SU-DHL-6 (cell line): Measurements from ENCODE around the gene C16orf89.

Experiments used
- H2AFZ ChIP-seq: fragments of 200-600 bp; sonication (generic); 2 replicates; pipeline ENCODE4 v1.6.1; 2014; ENCODE audit warnings: low read depth, mild to moderate bottlenecking, moderate library complexity, mixed read lengths, antibody characterized with exemption, low read length; ENCODE audit not compliant: severe bottlenecking
- H3F3A ChIP-seq: fragments of 200-600 bp; shearing (Covaris generic); 2 replicates; pipeline ENCODE4 v1.6.0; 2016; ENCODE audit warnings: antibody characterized with exemption, mild to moderate bottlenecking; ENCODE audit not compliant: insufficient read depth
- H3K27ac ChIP-seq: fragments of 200-600 bp; sonication (generic); 2 replicates; pipeline ENCODE4 v1.5.1; 2016; ENCODE audit warnings: low read depth, mild to moderate bottlenecking, low read length, moderate library complexity, mixed read lengths
- H3K27me3 ChIP-seq: fragments of 200-600 bp; sonication (generic), shearing (Covaris generic); 2 replicates; pipeline ENCODE4 v1.6.0; 2014; ENCODE audit warnings: mild to moderate bottlenecking, low read length
- H3K36me3 ChIP-seq: fragments of 200-600 bp; sonication (generic); 2 replicates; pipeline ENCODE4 v1.6.1; 2014; ENCODE audit warnings: mild to moderate bottlenecking, low read length, mixed read lengths
- H3K4me2 ChIP-seq: fragments of 300-600, 200-600 bp; shearing (Covaris generic), sonication (generic); 2 replicates; pipeline ENCODE4 v1.6.0; 2014; ENCODE audit warnings: low read length, low read depth, mild to moderate bottlenecking; ENCODE audit not compliant: poor library complexity, severe bottlenecking
- H3K4me3 ChIP-seq: fragments of 200-600 bp; sonication (generic); 2 replicates; pipeline ENCODE4 v1.5.1; 2014; ENCODE audit warnings: antibody characterized with exemption, low read length, mild to moderate bottlenecking, mixed read lengths; ENCODE audit not compliant: insufficient read depth, poor library complexity, severe bottlenecking
- H3K79me2 ChIP-seq: fragments of 200-600 bp; sonication (generic); 2 replicates; pipeline ENCODE4 v1.6.1; 2014; ENCODE audit warnings: mild to moderate bottlenecking, low read length, moderate library complexity; ENCODE audit not compliant: insufficient read depth
- H3K9ac ChIP-seq: fragments of 200-600 bp; sonication (generic); 2 replicates; pipeline ENCODE4 v1.7.0; 2014; ENCODE audit warnings: mild to moderate bottlenecking, low read length
- H3K9me2 ChIP-seq: fragments of 200-600 bp; sonication (generic); replicated peaks from 2 replicates; pipeline ENCODE4 v1.6.1; 2014; ENCODE audit warnings: low read length; ENCODE audit not compliant: insufficient read depth
- H3K9me3 ChIP-seq: fragments of 200-600 bp; sonication (generic); 2 replicates; pipeline ENCODE4 v1.6.1; 2014; ENCODE audit warnings: low read length, mixed read lengths; ENCODE audit not compliant: insufficient read depth
- H4K20me1 ChIP-seq: fragments of 200-600 bp; sonication (generic); 2 replicates; pipeline ENCODE4 v1.6.1; 2014; ENCODE audit warnings: low read depth, mild to moderate bottlenecking, antibody characterized with exemption, low read length, moderate library complexity, mixed read lengths
- EZH2phosphoT487 ChIP-seq: fragments of 200-600 bp; sonication (generic), shearing (Covaris generic); conservative IDR thresholded peaks from 2 replicates; pipeline ENCODE4 v1.6.1; 2018; ENCODE audit warnings: mild to moderate bottlenecking, antibody characterized with exemption, low read length, moderate library complexity, mixed read lengths
- TF ChIP-seq, protein P1 (sequence below): fragments of 200-600 bp; sonication (generic); IDR thresholded peaks from one replicate; pipeline ENCODE4 v1.5.1; 2017; ENCODE audit warnings: antibody characterized with exemption, mild to moderate bottlenecking, low read length, moderate library complexity; ENCODE audit not compliant: insufficient read depth, poor library complexity, severe bottlenecking

The C16orf89 gene

GRCh38 chr16:5008311-5008731, 57.4 kb downstream of the C16orf89 start:
- no peak for TF ChIP-seq EZH2phosphoT487
- TF ChIP-seq, protein P1, sequence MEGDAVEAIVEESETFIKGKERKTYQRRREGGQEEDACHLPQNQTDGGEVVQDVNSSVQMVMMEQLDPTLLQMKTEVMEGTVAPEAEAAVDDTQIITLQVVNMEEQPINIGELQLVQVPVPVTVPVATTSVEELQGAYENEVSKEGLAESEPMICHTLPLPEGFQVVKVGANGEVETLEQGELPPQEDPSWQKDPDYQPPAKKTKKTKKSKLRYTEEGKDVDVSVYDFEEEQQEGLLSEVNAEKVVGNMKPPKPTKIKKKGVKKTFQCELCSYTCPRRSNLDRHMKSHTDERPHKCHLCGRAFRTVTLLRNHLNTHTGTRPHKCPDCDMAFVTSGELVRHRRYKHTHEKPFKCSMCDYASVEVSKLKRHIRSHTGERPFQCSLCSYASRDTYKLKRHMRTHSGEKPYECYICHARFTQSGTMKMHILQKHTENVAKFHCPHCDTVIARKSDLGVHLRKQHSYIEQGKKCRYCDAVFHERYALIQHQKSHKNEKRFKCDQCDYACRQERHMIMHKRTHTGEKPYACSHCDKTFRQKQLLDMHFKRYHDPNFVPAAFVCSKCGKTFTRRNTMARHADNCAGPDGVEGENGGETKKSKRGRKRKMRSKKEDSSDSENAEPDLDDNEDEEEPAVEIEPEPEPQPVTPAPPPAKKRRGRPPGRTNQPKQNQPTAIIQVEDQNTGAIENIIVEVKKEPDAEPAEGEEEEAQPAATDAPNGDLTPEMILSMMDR: no peak
- Histone ChIP-seq H3F3A (no peaks in the 10 kb centered on the region), H3K27ac (no peak overlapping the region), H3K79me2 (no peaks in the 10 kb centered on the region), H3K27me3 (no peaks in the 10 kb centered on the region), H3K9me2 (no peaks in the 10 kb centered on the region), H2AFZ (no peak overlapping the region), H3K9me3 (no peaks in the 10 kb centered on the region), H3K4me3 (no peak overlapping the region), H3K4me2 (no peak overlapping the region), H3K9ac (no peak overlapping the region), H3K36me3 (no peaks in the 10 kb centered on the region), H4K20me1 (no peaks in the 10 kb centered on the region)

GRCh38 chr16:5007256-5007655, 58.5 kb downstream of the C16orf89 start:
- H2AFZ ChIP-seq: no peak overlapping the region
- H3K4me3 ChIP-seq: no peak overlapping the region
- H3F3A ChIP-seq: no peaks in the 10 kb centered on the region
- H3K36me3 ChIP-seq: no peaks in the 10 kb centered on the region
- H3K79me2 ChIP-seq: no peaks in the 10 kb centered on the region
- H3K4me2 ChIP-seq: no peak overlapping the region
- H3K9me3 ChIP-seq: no peaks in the 10 kb centered on the region
- no peaks in the 10 kb centered on the region for H3K27me3 ChIP-seq
- no peak for TF ChIP-seq EZH2phosphoT487
- TF ChIP-seq, protein P1: no peak
- H3K9ac ChIP-seq: no peak overlapping the region
- no peak overlapping the region for H3K27ac ChIP-seq
- no peaks in the 10 kb centered on the region for H4K20me1 ChIP-seq
- H3K9me2 ChIP-seq: no peaks in the 10 kb centered on the region

- TF ChIP-seq, protein P1: no peak
- H3K9me2 ChIP-seq: no peaks in the 10 kb centered on the region
- no peak overlapping the region for H3K27ac ChIP-seq
- H3K79me2 ChIP-seq: no peaks in the 10 kb centered on the region
- no peaks in the 10 kb centered on the region for H3K36me3 ChIP-seq
- H4K20me1 ChIP-seq: no peaks in the 10 kb centered on the region
- H3K9me3 ChIP-seq: no peaks in the 10 kb centered on the region
- H3K9ac ChIP-seq: no peak overlapping the region
- H3K27me3 ChIP-seq: no peaks in the 10 kb centered on the region
- no peak overlapping the region for H3K4me3 ChIP-seq
- H3F3A ChIP-seq: no peaks in the 10 kb centered on the region
- no peak overlapping the region for H3K4me2 ChIP-seq
- H2AFZ ChIP-seq: no peak overlapping the region
Measured at GRCh38 chr16:5006348-5007193, 59.2 kb downstream of the C16orf89 start.
